Measurements from ENCODE around the gene RDX.

RDX gene

GRCh38 chr11:110187731-110188130 is 108.7 kb downstream of the RDX start:
- no peak for DNase-seq
- no peak overlapping the region for H3K4me3 ChIP-seq (ENCODE audit: low read depth in 1 of 2, low read length in 2 of 2)
- H3K9me3 ChIP-seq (ENCODE audit: insufficient read depth, low read length, severe bottlenecking): no peaks in the 10 kb centered on the region
- TF ChIP-seq, protein P1, sequence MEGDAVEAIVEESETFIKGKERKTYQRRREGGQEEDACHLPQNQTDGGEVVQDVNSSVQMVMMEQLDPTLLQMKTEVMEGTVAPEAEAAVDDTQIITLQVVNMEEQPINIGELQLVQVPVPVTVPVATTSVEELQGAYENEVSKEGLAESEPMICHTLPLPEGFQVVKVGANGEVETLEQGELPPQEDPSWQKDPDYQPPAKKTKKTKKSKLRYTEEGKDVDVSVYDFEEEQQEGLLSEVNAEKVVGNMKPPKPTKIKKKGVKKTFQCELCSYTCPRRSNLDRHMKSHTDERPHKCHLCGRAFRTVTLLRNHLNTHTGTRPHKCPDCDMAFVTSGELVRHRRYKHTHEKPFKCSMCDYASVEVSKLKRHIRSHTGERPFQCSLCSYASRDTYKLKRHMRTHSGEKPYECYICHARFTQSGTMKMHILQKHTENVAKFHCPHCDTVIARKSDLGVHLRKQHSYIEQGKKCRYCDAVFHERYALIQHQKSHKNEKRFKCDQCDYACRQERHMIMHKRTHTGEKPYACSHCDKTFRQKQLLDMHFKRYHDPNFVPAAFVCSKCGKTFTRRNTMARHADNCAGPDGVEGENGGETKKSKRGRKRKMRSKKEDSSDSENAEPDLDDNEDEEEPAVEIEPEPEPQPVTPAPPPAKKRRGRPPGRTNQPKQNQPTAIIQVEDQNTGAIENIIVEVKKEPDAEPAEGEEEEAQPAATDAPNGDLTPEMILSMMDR (IDR thresholded peaks at IDR 0.05; ENCODE audit: borderline replicate concordance, extremely low read depth, low read length, poor library complexity, severe bottlenecking): no peak
- TF ChIP-seq EZH2 (IDR thresholded peaks at IDR 0.05; ENCODE audit: borderline replicate concordance, low read depth, low read length, severe bottlenecking): no peak
- H3K9ac ChIP-seq (ENCODE audit: low read depth, low read length): no peak overlapping the region
- H2AFZ ChIP-seq (ENCODE audit: low read depth, low read length): no peak overlapping the region
- no peaks in the 10 kb centered on the region for H4K20me1 ChIP-seq (ENCODE audit: insufficient read depth, low read length)
- H3K27ac ChIP-seq (ENCODE audit: low read length): no peak overlapping the region
- H3K27me3 ChIP-seq (ENCODE audit: insufficient read depth, low read length, poor library complexity): no peaks in the 10 kb centered on the region
- no peaks in the 10 kb centered on the region for H3K4me1 ChIP-seq (ENCODE audit: insufficient read depth, low read length)
- H3K79me2 ChIP-seq (ENCODE audit: insufficient read depth, low read length): no peaks in the 10 kb centered on the region
- no peak overlapping the region for H3K4me2 ChIP-seq (ENCODE audit: insufficient read depth, low read length)
- no peaks in the 10 kb centered on the region for H3K36me3 ChIP-seq (ENCODE audit: insufficient read depth, low read length)
- ATAC-seq (ENCODE audit: insufficient read depth, low read depth): no peak

DNA sequence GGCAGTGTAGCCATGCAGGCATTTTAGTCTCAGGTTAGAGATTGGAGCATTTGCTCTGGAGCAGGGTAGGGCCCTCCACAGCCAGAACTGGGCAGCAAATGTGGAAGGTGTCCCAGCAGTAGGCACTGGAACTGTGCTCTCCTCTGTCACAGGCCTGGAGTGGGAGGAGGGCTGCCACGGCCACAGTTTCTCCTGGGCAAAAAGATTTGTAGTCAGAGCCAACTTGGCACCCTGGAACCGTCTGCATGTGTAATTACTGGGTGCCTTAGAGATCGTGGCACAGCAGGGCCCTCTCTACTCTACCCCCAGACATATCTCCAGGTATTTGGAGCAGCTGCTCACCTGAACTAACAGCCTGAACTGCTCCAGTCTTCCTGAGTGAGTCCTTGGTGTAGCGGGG is 109.5 kb downstream of the RDX start:
- no peak overlapping the region for H3K4me3 ChIP-seq (ENCODE audit: low read depth in 1 of 2, low read length in 2 of 2)
- no peaks in the 10 kb centered on the region for H4K20me1 ChIP-seq (ENCODE audit: insufficient read depth, low read length)
- H3K27me3 ChIP-seq (ENCODE audit: insufficient read depth, low read length, poor library complexity): no peaks in the 10 kb centered on the region
- no peak overlapping the region for H3K4me2 ChIP-seq (ENCODE audit: insufficient read depth, low read length)
- H3K9ac ChIP-seq (ENCODE audit: low read depth, low read length): no peak overlapping the region
- H3K79me2 ChIP-seq (ENCODE audit: insufficient read depth, low read length): no peaks in the 10 kb centered on the region
- no peak overlapping the region for H3K27ac ChIP-seq (ENCODE audit: low read length)
- H2AFZ ChIP-seq (ENCODE audit: low read depth, low read length): no peak overlapping the region
- no peaks in the 10 kb centered on the region for H3K9me3 ChIP-seq (ENCODE audit: insufficient read depth, low read length, severe bottlenecking)
- H3K4me1 ChIP-seq (ENCODE audit: insufficient read depth, low read length): no peaks in the 10 kb centered on the region
- TF ChIP-seq EZH2 (IDR thresholded peaks at IDR 0.05; ENCODE audit: borderline replicate concordance, low read depth, low read length, severe bottlenecking): no peak
- TF ChIP-seq, protein P1 (IDR thresholded peaks at IDR 0.05; ENCODE audit: borderline replicate concordance, extremely low read depth, low read length, poor library complexity, severe bottlenecking): no peak
- ATAC-seq (ENCODE audit: insufficient read depth, low read depth): no peak
- DNase-seq: no peak
- no peaks in the 10 kb centered on the region for H3K36me3 ChIP-seq (ENCODE audit: insufficient read depth, low read length)

DNA sequence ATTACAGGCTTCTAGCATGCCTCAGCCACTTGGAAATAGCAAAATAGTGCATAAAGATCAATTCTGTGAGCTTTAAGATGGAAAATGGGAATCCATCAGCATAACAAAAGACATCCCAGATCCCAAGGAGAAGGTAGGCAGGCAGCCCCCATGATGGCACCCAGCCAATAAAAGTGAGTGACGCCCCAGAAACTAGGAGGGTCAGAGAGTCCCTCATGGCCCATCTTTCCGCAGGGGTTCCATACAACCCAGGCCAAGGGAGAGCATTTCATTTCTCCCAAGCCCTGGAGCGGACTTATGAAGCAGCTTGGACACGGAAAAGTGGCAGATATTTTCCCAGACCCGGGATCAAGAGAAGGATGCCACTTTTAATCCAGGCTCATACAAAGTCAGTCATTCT is 110.0 kb downstream of the RDX start:
- Histone ChIP-seq H2AFZ (ENCODE audit: low read depth, low read length) (no peak overlapping the region), H3K27me3 (ENCODE audit: insufficient read depth, low read length, poor library complexity) (no peaks in the 10 kb centered on the region), H3K79me2 (ENCODE audit: insufficient read depth, low read length) (no peaks in the 10 kb centered on the region), H3K4me2 (ENCODE audit: insufficient read depth, low read length) (no peak overlapping the region), H4K20me1 (ENCODE audit: insufficient read depth, low read length) (no peaks in the 10 kb centered on the region), H3K9me3 (ENCODE audit: insufficient read depth, low read length, severe bottlenecking) (no peaks in the 10 kb centered on the region), H3K4me3 (ENCODE audit: low read depth in 1 of 2, low read length in 2 of 2) (no peak overlapping the region), H3K4me1 (ENCODE audit: insufficient read depth, low read length) (no peaks in the 10 kb centered on the region), H3K27ac (ENCODE audit: low read length) (no peak overlapping the region), H3K36me3 (ENCODE audit: insufficient read depth, low read length) (no peaks in the 10 kb centered on the region), H3K9ac (ENCODE audit: low read depth, low read length) (no peak overlapping the region)
- TF ChIP-seq, protein P1 (IDR thresholded peaks at IDR 0.05; ENCODE audit: borderline replicate concordance, extremely low read depth, low read length, poor library complexity, severe bottlenecking): no peak
- DNase-seq (no peak), ATAC-seq (ENCODE audit: insufficient read depth, low read depth) (no peak)

- Histone ChIP-seq H3K27me3 (ENCODE audit: insufficient read depth, low read length, poor library complexity) (no peaks in the 10 kb centered on the region), H3K4me3 (ENCODE audit: low read depth in 1 of 2, low read length in 2 of 2) (no peak overlapping the region), H3K4me2 (ENCODE audit: insufficient read depth, low read length) (no peak overlapping the region), H3K27ac (ENCODE audit: low read length) (no peak overlapping the region), H3K79me2 (ENCODE audit: insufficient read depth, low read length) (no peaks in the 10 kb centered on the region), H3K9me3 (ENCODE audit: insufficient read depth, low read length, severe bottlenecking) (no peaks in the 10 kb centered on the region), H3K36me3 (ENCODE audit: insufficient read depth, low read length) (no peaks in the 10 kb centered on the region), H3K4me1 (ENCODE audit: insufficient read depth, low read length) (no peaks in the 10 kb centered on the region), H3K9ac (ENCODE audit: low read depth, low read length) (no peak overlapping the region), H4K20me1 (ENCODE audit: insufficient read depth, low read length) (no peaks in the 10 kb centered on the region), H2AFZ (ENCODE audit: low read depth, low read length) (no peak overlapping the region)
- ATAC-seq (ENCODE audit: insufficient read depth, low read depth): no peak
- TF ChIP-seq, protein P1 (IDR thresholded peaks at IDR 0.05; ENCODE audit: borderline replicate concordance, extremely low read depth, low read length, poor library complexity, severe bottlenecking): no peak
- DNase-seq: no peak
Observed at GRCh38 chr11:110185599-110185998, 110.8 kb downstream of the RDX start.

All from DND-41 (cell line).